ENCODE data around the gene CEBPE.

GRCh38 chr14:23105348-23105824, 13.7 kb downstream of the CEBPE start:
- no peak for TF ChIP-seq EZH2 (IDR thresholded peaks at IDR 0.05; ENCODE audit: low read depth)
- no peak for TF ChIP-seq CTCF (conservative IDR thresholded peaks at IDR 0.05)
